Measurements from ENCODE around the gene SIM2.
A peak's percentile ranks its signal among the peaks of the same experiment; 100 is the strongest.
"Not testable (repeated sequence)": the region's sequence is repeated elsewhere in the genome, so short reads cannot be mapped to it uniquely, and the experiment has no call there.

SIM2 gene, protein sequence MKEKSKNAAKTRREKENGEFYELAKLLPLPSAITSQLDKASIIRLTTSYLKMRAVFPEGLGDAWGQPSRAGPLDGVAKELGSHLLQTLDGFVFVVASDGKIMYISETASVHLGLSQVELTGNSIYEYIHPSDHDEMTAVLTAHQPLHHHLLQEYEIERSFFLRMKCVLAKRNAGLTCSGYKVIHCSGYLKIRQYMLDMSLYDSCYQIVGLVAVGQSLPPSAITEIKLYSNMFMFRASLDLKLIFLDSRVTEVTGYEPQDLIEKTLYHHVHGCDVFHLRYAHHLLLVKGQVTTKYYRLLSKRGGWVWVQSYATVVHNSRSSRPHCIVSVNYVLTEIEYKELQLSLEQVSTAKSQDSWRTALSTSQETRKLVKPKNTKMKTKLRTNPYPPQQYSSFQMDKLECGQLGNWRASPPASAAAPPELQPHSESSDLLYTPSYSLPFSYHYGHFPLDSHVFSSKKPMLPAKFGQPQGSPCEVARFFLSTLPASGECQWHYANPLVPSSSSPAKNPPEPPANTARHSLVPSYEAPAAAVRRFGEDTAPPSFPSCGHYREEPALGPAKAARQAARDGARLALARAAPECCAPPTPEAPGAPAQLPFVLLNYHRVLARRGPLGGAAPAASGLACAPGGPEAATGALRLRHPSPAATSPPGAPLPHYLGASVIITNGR

DNA sequence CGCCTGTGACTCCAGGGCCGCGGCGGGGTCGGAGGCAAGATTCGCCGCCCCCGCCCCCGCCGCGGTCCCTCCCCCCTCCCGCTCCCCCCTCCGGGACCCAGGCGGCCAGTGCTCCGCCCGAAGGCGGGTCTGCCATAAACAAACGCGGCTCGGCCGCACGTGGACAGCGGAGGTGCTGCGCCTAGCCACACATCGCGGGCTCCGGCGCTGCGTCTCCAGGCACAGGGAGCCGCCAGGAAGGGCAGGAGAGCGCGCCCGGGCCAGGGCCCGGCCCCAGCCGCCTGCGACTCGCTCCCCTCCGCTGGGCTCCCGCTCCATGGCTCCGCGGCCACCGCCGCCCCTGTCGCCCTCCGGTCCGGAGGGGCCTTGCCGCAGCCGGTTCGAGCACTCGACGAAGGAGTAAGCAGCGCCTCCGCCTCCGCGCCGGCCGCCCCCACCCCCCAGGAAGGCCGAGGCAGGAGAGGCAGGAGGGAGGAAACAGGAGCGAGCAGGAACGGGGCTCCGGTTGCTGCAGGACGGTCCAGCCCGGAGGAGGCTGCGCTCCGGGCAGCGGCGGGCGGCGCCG lies at the start of gene SIM2:
Gene SIM2 (plus strand): TSS at position 135 of the 565 bp plus-strand sequence. CDS start 632 bp downstream, outside the sequence.
- Histone ChIP-seq H3K36me3 (ENCODE audit: control insufficient read depth in 1 of 2, insufficient read depth in 2 of 2, low read length in 2 of 2) (no peaks in the 10 kb centered on the region), H3K9me3 (ENCODE audit: control insufficient read depth in 1 of 2, low read length in 2 of 2) (no peaks in the 10 kb centered on the region), H3K27me3 (ENCODE audit: low read depth, low read length) (peaks cover 87% of the 10 kb centered on the region), H3K27ac (ENCODE audit: low read length) (no peak within 1 kb of the TSS), H3K4me1 (ENCODE audit: control insufficient read depth in 1 of 2, insufficient read depth in 2 of 2, low read length in 2 of 2) (peaks cover 0 to 56% of the 10 kb centered on the region in 2 donors), H3K4me3 (ENCODE audit: low read depth in 1 of 2, low read length in 2 of 2) (peak within 1 kb of the TSS in 1 of 2 donors; percentile 64)

DNA sequence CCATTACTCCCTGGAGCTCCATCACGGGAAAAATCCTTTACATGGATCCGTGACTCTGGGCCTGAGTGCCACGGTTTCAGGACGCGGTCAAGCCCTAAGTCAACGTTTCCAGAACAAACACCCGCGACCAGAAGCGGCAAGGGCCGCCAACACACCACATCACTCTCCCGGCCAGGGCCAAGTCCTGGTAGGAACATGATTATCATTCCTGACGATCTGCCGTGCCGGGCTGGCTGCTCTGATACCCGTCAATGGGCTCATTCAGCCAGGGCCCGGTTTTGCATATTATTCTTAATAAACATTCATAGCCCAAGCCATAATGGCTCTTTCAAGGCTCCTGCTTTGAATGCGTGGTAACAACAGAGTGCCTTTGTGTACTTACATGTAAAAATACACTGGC lies 44.6 kb upstream of the SIM2 start:
- no peaks in the 10 kb centered on the region for H3K27me3 ChIP-seq (ENCODE audit: low read depth, low read length)
- no peaks in the 10 kb centered on the region for H3K4me1 ChIP-seq (ENCODE audit: control insufficient read depth in 1 of 2, insufficient read depth in 2 of 2, low read length in 2 of 2)
- no peak overlapping the region for H3K4me3 ChIP-seq (ENCODE audit: low read depth in 1 of 2, low read length in 2 of 2)
- H3K27ac ChIP-seq (ENCODE audit: low read length) = no peak overlapping the region
- H3K9me3 ChIP-seq (ENCODE audit: control insufficient read depth in 1 of 2, low read length in 2 of 2) = peaks cover 0 to 3% of the 10 kb centered on the region in 2 donors
- no peaks in the 10 kb centered on the region for H3K36me3 ChIP-seq (ENCODE audit: control insufficient read depth in 1 of 2, insufficient read depth in 2 of 2, low read length in 2 of 2)

DNA sequence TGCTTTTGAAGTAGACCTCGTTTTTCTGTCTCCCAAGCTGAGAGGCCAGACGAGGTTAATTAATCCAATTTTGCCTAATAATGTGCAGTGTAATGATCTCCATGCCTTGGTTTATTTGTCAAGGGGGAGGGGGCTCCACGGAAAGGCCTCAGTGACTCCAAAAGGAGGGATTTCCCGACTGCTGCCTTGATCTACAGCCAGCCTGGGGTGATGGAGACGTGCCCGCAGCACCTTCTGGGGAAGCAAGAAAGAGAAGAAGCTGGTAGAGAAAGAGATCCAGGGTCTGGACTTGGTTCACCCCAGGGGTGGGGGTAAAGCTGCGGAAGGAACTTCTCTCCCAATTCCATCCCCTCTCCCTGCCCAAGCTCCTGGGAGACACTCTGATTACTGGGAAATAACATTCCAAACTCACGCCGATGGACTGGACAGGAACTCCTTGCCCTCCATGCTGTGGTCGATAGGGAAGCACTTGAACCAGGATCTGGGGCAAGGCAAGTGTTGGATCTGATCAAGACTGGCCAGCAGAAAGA lies 44.1 kb upstream of the SIM2 start:
- Histone ChIP-seq H3K36me3 (ENCODE audit: control insufficient read depth in 1 of 2, insufficient read depth in 2 of 2, low read length in 2 of 2) (no peaks in the 10 kb centered on the region), H3K4me1 (ENCODE audit: control insufficient read depth in 1 of 2, insufficient read depth in 2 of 2, low read length in 2 of 2) (no peaks in the 10 kb centered on the region), H3K4me3 (ENCODE audit: low read depth in 1 of 2, low read length in 2 of 2) (no peak overlapping the region), H3K27me3 (ENCODE audit: low read depth, low read length) (no peaks in the 10 kb centered on the region), H3K9me3 (ENCODE audit: control insufficient read depth in 1 of 2, low read length in 2 of 2) (peaks cover 0 to 3% of the 10 kb centered on the region in 2 donors), H3K27ac (ENCODE audit: low read length) (no peak overlapping the region)

DNA sequence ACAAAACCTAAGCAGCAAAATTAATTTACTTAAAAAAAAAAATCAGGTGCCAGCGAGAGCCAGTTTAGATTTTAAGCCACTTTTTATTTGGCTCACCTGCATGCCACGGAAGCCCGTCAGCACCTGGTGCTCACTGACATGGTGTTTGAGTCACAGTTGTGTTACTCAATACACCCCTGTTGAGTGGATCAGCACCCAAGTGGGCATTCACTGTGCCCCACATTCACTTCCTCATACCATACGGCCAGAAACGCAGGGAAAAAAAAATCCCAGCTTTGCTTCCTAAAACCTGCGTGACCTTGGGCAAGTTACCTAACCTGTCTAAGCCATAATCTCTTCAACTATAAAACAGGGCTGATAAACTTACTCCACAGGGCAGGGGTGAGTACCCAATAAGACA lies 42.8 kb upstream of the SIM2 start:
- Histone ChIP-seq H3K9me3 (ENCODE audit: control insufficient read depth in 1 of 2, low read length in 2 of 2) (peaks cover 0 to 3% of the 10 kb centered on the region in 2 donors), H3K4me1 (ENCODE audit: control insufficient read depth in 1 of 2, insufficient read depth in 2 of 2, low read length in 2 of 2) (no peaks in the 10 kb centered on the region), H3K4me3 (ENCODE audit: low read depth in 1 of 2, low read length in 2 of 2) (no peak overlapping the region), H3K27ac (ENCODE audit: low read length) (no peak overlapping the region), H3K36me3 (ENCODE audit: control insufficient read depth in 1 of 2, insufficient read depth in 2 of 2, low read length in 2 of 2) (no peaks in the 10 kb centered on the region), H3K27me3 (ENCODE audit: low read depth, low read length) (no peaks in the 10 kb centered on the region)

DNA sequence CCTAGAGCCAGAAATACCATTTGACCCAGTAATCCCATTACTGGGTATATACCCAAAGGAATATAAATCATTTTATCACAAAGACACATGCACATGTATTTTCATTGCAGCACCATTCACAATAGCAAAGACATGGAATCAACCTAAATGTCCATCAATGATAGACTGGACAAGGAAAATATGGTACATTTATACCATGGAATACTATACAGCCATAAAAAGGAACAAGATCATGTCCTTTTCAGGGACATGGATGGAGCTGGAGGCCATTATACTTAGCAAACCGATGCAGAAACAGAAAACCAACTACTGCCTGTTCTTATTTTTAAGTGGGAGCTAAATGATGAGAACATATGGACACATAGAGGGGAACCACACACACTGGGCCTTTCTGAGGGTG lies 41.6 kb upstream of the SIM2 start:
- not testable (repeated sequence) for H3K36me3 ChIP-seq (ENCODE audit: control insufficient read depth in 1 of 2, insufficient read depth in 2 of 2, low read length in 2 of 2); H3K4me3 ChIP-seq (ENCODE audit: low read depth in 1 of 2, low read length in 2 of 2); H3K27me3 ChIP-seq (ENCODE audit: low read depth, low read length); H3K27ac ChIP-seq (ENCODE audit: low read length); H3K9me3 ChIP-seq (ENCODE audit: control insufficient read depth in 1 of 2, low read length in 2 of 2); H3K4me1 ChIP-seq (ENCODE audit: control insufficient read depth in 1 of 2, insufficient read depth in 2 of 2, low read length in 2 of 2)

DNA sequence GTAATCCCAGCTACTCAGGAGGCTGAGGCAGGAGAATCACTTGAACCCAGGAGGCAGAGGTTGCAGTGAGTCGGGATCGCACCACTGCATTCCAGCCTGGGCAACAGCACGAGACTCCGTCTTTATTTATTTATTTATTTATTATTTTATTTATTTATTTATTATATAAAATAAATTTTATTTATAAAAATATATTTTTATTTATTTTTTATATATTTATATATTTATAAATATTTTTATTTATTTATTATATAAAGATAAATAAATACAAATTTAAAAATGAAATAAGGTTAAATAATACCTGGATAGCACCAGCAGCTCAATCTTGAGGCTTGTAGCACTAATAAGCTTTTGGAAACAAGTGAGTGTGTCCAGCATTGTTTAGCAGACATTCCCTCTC lies 40.9 kb upstream of the SIM2 start:
- H3K27ac ChIP-seq (ENCODE audit: low read length) = no peak overlapping the region
- no peak overlapping the region for H3K4me3 ChIP-seq (ENCODE audit: low read depth in 1 of 2, low read length in 2 of 2)
- no peaks in the 10 kb centered on the region for H3K27me3 ChIP-seq (ENCODE audit: low read depth, low read length)
- H3K9me3 ChIP-seq (ENCODE audit: control insufficient read depth in 1 of 2, low read length in 2 of 2) = peaks cover 0 to 3% of the 10 kb centered on the region in 2 donors
- no peaks in the 10 kb centered on the region for H3K4me1 ChIP-seq (ENCODE audit: control insufficient read depth in 1 of 2, insufficient read depth in 2 of 2, low read length in 2 of 2)
- no peaks in the 10 kb centered on the region for H3K36me3 ChIP-seq (ENCODE audit: control insufficient read depth in 1 of 2, insufficient read depth in 2 of 2, low read length in 2 of 2)

DNA sequence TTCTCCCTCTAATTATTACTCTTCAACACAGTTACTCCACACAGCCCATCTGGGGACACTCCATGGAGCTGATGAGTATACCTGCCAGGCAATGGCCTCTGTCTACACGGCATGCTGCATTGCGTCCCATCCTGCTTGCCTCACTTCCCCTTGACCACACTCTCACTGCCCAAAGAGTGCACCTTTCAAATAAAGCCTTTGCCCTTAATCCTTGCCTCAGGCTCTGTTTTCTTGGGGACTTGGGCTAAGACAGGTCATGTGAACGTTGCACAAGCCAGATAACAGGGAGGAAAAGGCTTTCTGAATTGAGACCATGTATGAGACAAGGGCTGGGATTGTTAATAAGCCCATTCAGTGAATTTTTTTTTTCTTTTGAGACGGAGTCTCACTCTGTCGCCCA lies 40.0 kb upstream of the SIM2 start:
- Histone ChIP-seq H3K36me3 (ENCODE audit: control insufficient read depth in 1 of 2, insufficient read depth in 2 of 2, low read length in 2 of 2) (no peaks in the 10 kb centered on the region), H3K4me3 (ENCODE audit: low read depth in 1 of 2, low read length in 2 of 2) (no peak overlapping the region), H3K27ac (ENCODE audit: low read length) (no peak overlapping the region), H3K4me1 (ENCODE audit: control insufficient read depth in 1 of 2, insufficient read depth in 2 of 2, low read length in 2 of 2) (no peaks in the 10 kb centered on the region), H3K9me3 (ENCODE audit: control insufficient read depth in 1 of 2, low read length in 2 of 2) (peaks cover 0 to 3% of the 10 kb centered on the region in 2 donors), H3K27me3 (ENCODE audit: low read depth, low read length) (peaks cover 5% of the 10 kb centered on the region)

DNA sequence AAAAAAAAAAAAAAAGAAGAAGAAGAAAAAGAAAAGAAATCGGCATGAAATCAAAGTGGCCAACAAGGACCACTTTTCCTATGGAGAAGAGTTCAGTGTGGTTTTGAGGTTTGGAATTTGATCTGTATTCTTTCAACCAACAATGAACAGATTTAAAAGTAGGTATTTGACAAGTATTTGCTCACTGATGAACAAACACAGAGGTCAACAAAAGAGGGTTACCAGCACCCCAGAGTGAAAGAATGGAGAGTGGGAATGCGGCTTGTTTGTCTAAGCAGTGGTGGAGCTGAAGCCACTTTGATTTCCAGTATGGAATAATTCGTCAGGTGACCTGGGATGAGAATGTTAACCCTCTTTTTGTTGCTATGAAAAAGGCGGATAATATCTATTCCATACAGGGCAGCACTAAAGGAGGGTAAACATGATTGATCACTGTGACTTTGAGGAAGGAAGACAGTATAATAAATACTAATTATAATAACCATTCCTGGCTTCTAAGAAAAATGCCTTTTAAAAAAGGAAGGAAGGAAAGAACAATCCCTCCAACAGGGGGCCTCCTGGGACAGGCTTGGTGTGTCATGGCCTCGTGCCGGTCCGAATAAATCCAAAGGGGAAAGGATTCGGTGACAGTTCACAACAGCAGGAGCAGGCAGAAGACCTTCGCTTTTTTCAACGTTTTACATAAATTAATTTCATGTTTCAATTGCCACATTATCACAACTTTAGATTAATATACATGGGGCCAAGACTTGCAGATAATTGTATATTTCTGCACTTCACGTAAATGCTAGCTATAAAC lies 37.2 kb upstream of the SIM2 start:
- no peaks in the 10 kb centered on the region for H3K4me1 ChIP-seq (ENCODE audit: control insufficient read depth in 1 of 2, insufficient read depth in 2 of 2, low read length in 2 of 2)
- peaks cover 0 to 3% of the 10 kb centered on the region in 2 donors for H3K9me3 ChIP-seq (ENCODE audit: control insufficient read depth in 1 of 2, low read length in 2 of 2)
- H3K4me3 ChIP-seq (ENCODE audit: low read depth in 1 of 2, low read length in 2 of 2) = no peak overlapping the region
- no peak overlapping the region for H3K27ac ChIP-seq (ENCODE audit: low read length)
- H3K36me3 ChIP-seq (ENCODE audit: control insufficient read depth in 1 of 2, insufficient read depth in 2 of 2, low read length in 2 of 2) = no peaks in the 10 kb centered on the region
- peaks cover 5% of the 10 kb centered on the region for H3K27me3 ChIP-seq (ENCODE audit: low read depth, low read length)

DNA sequence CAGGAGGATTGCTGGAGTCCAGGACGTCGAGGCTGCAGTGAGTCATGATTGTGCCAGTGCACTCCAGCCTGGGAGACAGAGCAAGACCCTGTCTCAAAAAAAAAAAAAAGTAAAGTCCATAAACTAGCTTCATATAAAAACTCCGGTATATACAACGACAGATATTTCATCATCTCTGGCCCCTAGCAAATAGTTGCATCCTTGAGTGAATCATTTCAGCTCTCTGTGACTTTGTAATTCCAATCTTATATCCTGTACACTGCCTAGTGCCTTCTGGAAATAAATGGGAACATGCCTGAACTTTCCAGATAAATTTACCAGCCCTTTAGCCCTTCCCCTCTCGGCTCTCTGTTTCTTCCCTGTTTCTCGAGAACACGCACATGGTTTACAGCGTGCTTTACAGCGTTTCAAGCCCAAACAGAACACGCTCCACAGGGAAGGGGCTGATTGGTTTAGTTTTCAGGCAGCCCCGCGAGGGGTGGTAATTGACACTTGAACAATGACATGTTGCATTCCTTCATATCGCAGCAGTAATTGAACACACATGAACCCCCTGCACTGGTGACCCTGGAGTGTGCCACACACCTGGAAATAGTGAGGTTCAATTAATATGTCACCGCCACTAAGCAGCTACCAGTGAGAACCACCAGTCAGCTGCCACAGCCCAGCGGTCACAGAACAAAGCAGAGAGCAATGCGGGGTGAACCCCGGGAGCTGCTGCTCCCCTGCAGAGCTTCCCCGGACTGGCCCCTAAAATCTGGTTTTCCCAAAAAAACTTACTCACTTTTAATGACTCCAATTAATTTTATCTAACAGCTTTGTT lies 35.7 kb upstream of the SIM2 start:
- Histone ChIP-seq H3K27ac (ENCODE audit: low read length) (no peak overlapping the region), H3K4me3 (ENCODE audit: low read depth in 1 of 2, low read length in 2 of 2) (no peak overlapping the region), H3K36me3 (ENCODE audit: control insufficient read depth in 1 of 2, insufficient read depth in 2 of 2, low read length in 2 of 2) (no peaks in the 10 kb centered on the region), H3K4me1 (ENCODE audit: control insufficient read depth in 1 of 2, insufficient read depth in 2 of 2, low read length in 2 of 2) (no peaks in the 10 kb centered on the region), H3K9me3 (ENCODE audit: control insufficient read depth in 1 of 2, low read length in 2 of 2) (no peaks in the 10 kb centered on the region), H3K27me3 (ENCODE audit: low read depth, low read length) (peaks cover 8% of the 10 kb centered on the region)

DNA sequence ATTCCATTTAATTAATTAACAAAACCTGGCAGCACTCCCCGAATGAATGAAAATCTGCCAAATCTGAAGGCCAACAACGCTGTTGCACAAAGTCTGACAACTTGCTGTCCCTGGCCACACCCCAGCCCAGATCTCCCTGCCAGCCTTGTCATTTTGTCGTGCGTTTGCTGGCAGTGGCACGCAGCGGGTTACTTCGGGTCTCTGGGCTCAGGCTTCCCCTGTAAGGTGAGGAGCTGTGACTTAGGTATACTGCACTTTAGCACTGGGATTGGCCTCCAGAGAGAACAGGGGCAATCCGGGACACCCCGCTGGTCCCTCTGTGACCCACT lies 34.3 kb upstream of the SIM2 start:
- Histone ChIP-seq H3K36me3 (ENCODE audit: control insufficient read depth in 1 of 2, insufficient read depth in 2 of 2, low read length in 2 of 2) (no peaks in the 10 kb centered on the region), H3K4me1 (ENCODE audit: control insufficient read depth in 1 of 2, insufficient read depth in 2 of 2, low read length in 2 of 2) (no peaks in the 10 kb centered on the region), H3K27me3 (ENCODE audit: low read depth, low read length) (peaks cover 8% of the 10 kb centered on the region), H3K9me3 (ENCODE audit: control insufficient read depth in 1 of 2, low read length in 2 of 2) (no peaks in the 10 kb centered on the region), H3K4me3 (ENCODE audit: low read depth in 1 of 2, low read length in 2 of 2) (no peak overlapping the region), H3K27ac (ENCODE audit: low read length) (no peak overlapping the region)

Data from muscle layer of duodenum (tissue), 2 donors.